IMR-90 (cell line): ENCODE results near the gene SASS6. TPM values are rescaled to one million over a fixed set of nuclear protein-coding genes. Genes with fewer than 3 reads are reported as not detected.

Experiments used
- ATAC-seq: fragments of 200-7000 bp; cut with Tn5 transposase; 2 replicates; pipeline ENCODE4 v1.9.1; 2020; ENCODE audit warnings: low read depth, mild to moderate bottlenecking, moderate library complexity
- BruUV-seq: library from RNA; stranded (reverse); fragments of 400-500 nt; replicated peaks from 2 replicates; lab custom pipeline; 2021; lab: Mats Ljungman, UMichigan
- CTCF ChIA-PET: fragments of 300-600 bp; formaldehyde crosslinking; extraction: SDS; loops from one replicate; lab custom pipeline; 2021; ENCODE audit warnings: antibody characterized with exemption; lab: Yijun Ruan, JAX
- POLR2A ChIA-PET: fragments of 300-600 bp; sonication (Branson Sonifier 250); formaldehyde crosslinking; loops from one replicate; lab custom pipeline; 2022; ENCODE audit warnings: antibody characterized with exemption; ENCODE audit not compliant: unreplicated experiment; lab: Charles Lee
- DNase-seq: peaks from one replicate; pipeline ENCODE4 v3.0.0; 2013
- H2AFZ ChIP-seq: replicated peaks from 2 replicates; pipeline ENCODE3; 2013; ENCODE audit warnings: low read length, mild to moderate bottlenecking; ENCODE audit not compliant: poor library complexity
- H2AK5ac ChIP-seq: 2 replicates; pipeline ENCODE4 v1.6.1; 2013; ENCODE audit warnings: low read depth, low read length, inconsistent platforms
- H2AK9ac ChIP-seq: replicated peaks from 2 replicates; pipeline ENCODE3; 2013; ENCODE audit warnings: mild to moderate bottlenecking, low read depth, low read length, moderate library complexity; ENCODE audit not compliant: poor library complexity
- H2BK120ac ChIP-seq: 2 replicates; pipeline ENCODE4 v1.6.1; 2013; ENCODE audit warnings: low read depth, low read length, inconsistent platforms
- H2BK15ac ChIP-seq: 3 replicates; pipeline ENCODE4 v1.6.1; 2013; ENCODE audit warnings: low read depth, low read length, inconsistent platforms
- H2BK20ac ChIP-seq: 2 replicates; pipeline ENCODE4 v1.6.1; 2013; ENCODE audit warnings: low read depth, mild to moderate bottlenecking, inconsistent platforms, low read length, moderate library complexity
- H2BK5ac ChIP-seq: 2 replicates; pipeline ENCODE4 v1.6.1; 2013; ENCODE audit warnings: mild to moderate bottlenecking, low read depth, low read length, inconsistent platforms; ENCODE audit not compliant: poor library complexity, severe bottlenecking
- H3K14ac ChIP-seq: replicated peaks from 2 replicates; pipeline ENCODE4 v1.6.1; 2013; ENCODE audit warnings: low read depth, low read length, inconsistent platforms
- H3K18ac ChIP-seq: 2 replicates; pipeline ENCODE4 v1.6.1; 2013; ENCODE audit warnings: low read depth, low read length, control low read depth
- H3K23ac ChIP-seq: 2 replicates; pipeline ENCODE4 v1.6.1; 2013; ENCODE audit warnings: low read depth, low read length, inconsistent platforms
- H3K27ac ChIP-seq: 2 replicates; pipeline ENCODE4 v1.5.1; 2013; ENCODE audit warnings: mild to moderate bottlenecking, control low read depth, low read length; ENCODE audit not compliant: insufficient read depth
- H3K27me3 ChIP-seq: 2 replicates; pipeline ENCODE4 v1.6.1; 2013; ENCODE audit warnings: low read length; ENCODE audit not compliant: control insufficient read depth, insufficient read depth
- H3K36me3 ChIP-seq: 2 replicates; pipeline ENCODE4 v1.6.1; 2013; ENCODE audit warnings: low read length, mixed read lengths; ENCODE audit not compliant: control insufficient read depth, insufficient read depth
- H3K4ac ChIP-seq: 2 replicates; pipeline ENCODE4 v1.6.1; 2013; ENCODE audit warnings: low read depth, low read length, inconsistent platforms
- H3K4me1 ChIP-seq: 2 replicates; pipeline ENCODE4 v1.6.1; 2013; ENCODE audit warnings: low read length, mixed read lengths; ENCODE audit not compliant: control insufficient read depth, insufficient read depth
- H3K4me2 ChIP-seq: 2 replicates; pipeline ENCODE4 v1.6.1; 2013; ENCODE audit warnings: low read depth, mild to moderate bottlenecking, control low read depth, low read length, moderate library complexity
- H3K4me3 ChIP-seq: 2 replicates; pipeline ENCODE4 v1.5.1; 2013; ENCODE audit warnings: low read depth, mild to moderate bottlenecking, control low read depth, low read length, moderate library complexity; ENCODE audit not compliant: insufficient read depth
- H3K56ac ChIP-seq: 2 replicates; pipeline ENCODE4 v1.6.1; 2013; ENCODE audit warnings: low read length, inconsistent platforms; ENCODE audit not compliant: insufficient read depth; ENCODE audit errors: extremely low read depth
- H3K79me1 ChIP-seq, 2 experiments: 2 replicates each; pipeline ENCODE4 v1.6.1; 2013; ENCODE audit warnings: low read length in 2 of 2, inconsistent platforms in 1 of 2, low read depth in 1 of 2
- H3K9ac ChIP-seq: 2 replicates; pipeline ENCODE4 v1.6.1; 2013; ENCODE audit warnings: low read depth, low read length, control low read depth
- H3K9me1 ChIP-seq: 2 replicates; pipeline ENCODE4 v1.6.1; 2013; ENCODE audit warnings: low read length, inconsistent platforms; ENCODE audit not compliant: insufficient read depth
- H3K9me3 ChIP-seq: 2 replicates; pipeline ENCODE4 v1.6.1; 2013; ENCODE audit warnings: low read length; ENCODE audit not compliant: control insufficient read depth, insufficient read depth
- H4K20me1 ChIP-seq: 2 replicates; pipeline ENCODE4 v1.6.1; 2013; ENCODE audit warnings: low read length, inconsistent platforms; ENCODE audit not compliant: insufficient read depth
- H4K5ac ChIP-seq: 2 replicates; pipeline ENCODE4 v1.6.1; 2013; ENCODE audit warnings: mild to moderate bottlenecking, low read depth, low read length, control low read depth
- H4K8ac ChIP-seq, 2 experiments: 2 replicates each; pipeline ENCODE4 v1.6.1; 2013; ENCODE audit warnings: low read depth in 2 of 2, low read length in 2 of 2, control low read depth in 1 of 2, inconsistent platforms in 1 of 2
- H4K91ac ChIP-seq: 2 replicates; pipeline ENCODE4 v1.6.1; 2013; ENCODE audit warnings: low read depth, low read length, inconsistent platforms; ENCODE audit not compliant: insufficient read depth
- MXI1 ChIP-seq: IDR thresholded peaks from 2 replicates; pipeline ENCODE4 v1.6.1; 2012; ENCODE audit warnings: low read depth, mild to moderate bottlenecking, low read length, moderate library complexity, borderline replicate concordance
- RFX5 ChIP-seq: IDR thresholded peaks from 2 replicates; pipeline ENCODE4 v1.8.0; 2012; ENCODE audit warnings: low read depth, mild to moderate bottlenecking, low read length, moderate library complexity
- SMC3 ChIP-seq: fragments of 150-350 bp; IDR thresholded peaks from 2 replicates; pipeline ENCODE4 v1.6.1; 2016; ENCODE audit warnings: low read depth, mild to moderate bottlenecking, antibody characterized with exemption, low read length, moderate library complexity
- WGBS, 2 experiments: methylation state at CpG; one replicate each; pipeline versions ENCODE4 v1.1.5 to v1.1.7; 2013; ENCODE audit warnings: missing lambda C conversion rate in 2 of 2; ENCODE audit not compliant: insufficient read length in 1 of 2; ENCODE audit errors: extremely low coverage in 2 of 2; 5-methylcytosine and 5-hydroxymethylcytosine counted together
- dilution Hi-C: fragments of 300-500 bp; cut with HindIII; formaldehyde crosslinking; loops from one replicate; pipeline ENCODE4 v1.14.3; 2018; ENCODE audit warnings: low sequenced_read_pairs; ENCODE audit not compliant: unreplicated experiment
- in situ Hi-C: fragments of 300-500 bp; cut with MboI; formaldehyde crosslinking; loops from 3 replicates; pipeline ENCODE4 v1.14.3; 2019; ENCODE audit warnings: low sequenced_read_pairs, inconsistent platforms, mixed read lengths
- intact Hi-C: fragments of 100-400 bp; cut with micrococcal nuclease; formaldehyde crosslinking; loops from 2 replicates; pipeline ENCODE4 v1.10.0; 2022
- polyA plus RNA-seq, 3 experiments: library from polyadenylated mRNA; depleted of rRNA; stranded (reverse); fragments of >200 nt; gene quantifications; 2 replicates each; pipeline ENCODE4 v1.2.3, GENCODE V29; 2012; ENCODE audit warnings: low replicate concordance in 1 of 3
- total RNA-seq: library from RNA; depleted of rRNA; stranded (reverse); fragments of >200 nt; gene quantifications from 2 replicates; pipeline ENCODE4 v1.2.3, GENCODE V29; 2012

Gene SASS6
- total and polyA plus RNA-seq, 2 of the 4 experiments (the other 2 are of a cell fraction) = 1.1 to 2.7 TPM

- CTCF ChIA-PET = no interaction called here
- H3K4ac ChIP-seq = no peak overlapping the region
- dilution Hi-C loops = no loop called here
Measured at GRCh38 chr1:100080331-100080730, 52.4 kb downstream of the SASS6 start.

More at GRCh38 chr1:100080331-100080730, 52.4 kb downstream of the SASS6 start:
- Histone ChIP-seq H3K9me3 (no peaks in the 10 kb centered on the region), H4K5ac (no peak overlapping the region), H3K4me3 (no peak overlapping the region), H3K27me3 (no peaks in the 10 kb centered on the region), H3K9ac (no peak overlapping the region), H3K9me1 (no peaks in the 10 kb centered on the region), H2BK120ac (no peak overlapping the region), H3K18ac (no peak overlapping the region), H2AK5ac (no peak overlapping the region), H3K4me1 (no peaks in the 10 kb centered on the region), H3K23ac (no peak overlapping the region), H3K36me3 (peaks cover 17% of the 10 kb centered on the region), H3K14ac (no peak overlapping the region), H4K20me1 (no peaks in the 10 kb centered on the region), H2AFZ (no peak overlapping the region), H3K4me2 (no peak overlapping the region), H2BK15ac (no peak overlapping the region), H4K91ac (no peak overlapping the region), H4K8ac (no peak overlapping the region), H2BK5ac (no peak overlapping the region), H2AK9ac (no peak overlapping the region), H2BK20ac (no peak overlapping the region), H3K27ac (no peak overlapping the region), H3K56ac (no peak overlapping the region), H3K79me1 (peaks cover 3% of the 10 kb centered on the region in 2 experiments; a peak in 2 of 4 replicates)
- in situ Hi-C loops (no loop called here), intact Hi-C loops (no loop called here)
- no TSS peak for BruUV-seq
- POLR2A ChIA-PET = interaction anchor here (0.5 kb wide), 1 partner anchor 252 kb away, joined by 3 read pairs; no protein-coding TSS in a partner anchor
- ATAC-seq = no peak
- no peak for DNase-seq
- TF ChIP-seq SMC3 = no peak
- TF ChIP-seq MXI1 = no peak
- no peak for TF ChIP-seq RFX5
- no CpG with 5 or more reads among the region's 3 CpGs for WGBS, 2 experiments
